Left renal cortex interstitium (tissue), 4 donors: ENCODE results near the gene PLEKHA4. TPM values are rescaled to one million over a fixed set of nuclear protein-coding genes. Genes with fewer than 3 reads are reported as not detected.
"Not testable (repeated sequence)": the region's sequence is repeated elsewhere in the genome, so short reads cannot be mapped to it uniquely, and the experiment has no call there.

ENCODE experiments used
- DNase-seq, 4 donors: peaks; one replicate each; pipeline ENCODE4 v3.0.0-alpha.2; 2013; ENCODE audit warnings: low read depth in 4 of 4, low spot score in 2 of 4, missing footprints in 1 of 4
- polyA plus RNA-seq, 4 donors: library from polyadenylated mRNA; unstranded; fragments of 120-200 nt; gene quantifications; one replicate each; pipeline ENCODE4 v1.2.1, GENCODE V29; 2013; ENCODE audit not compliant: insufficient read length in 4 of 4

The PLEKHA4 gene
- polyA plus RNA-seq, 4 donors, result 17.9 to 33.8 (median 27.1) TPM

GRCh38 chr19:48889496-48889895 lies 21.1 kb upstream of the PLEKHA4 start:
- DNase-seq, result not testable (repeated sequence)

- no peak for DNase-seq
These were observed 19.6 kb upstream of the PLEKHA4 start for GRCh38 chr19:48887861-48888612.

- DNase-seq, result no peak
These were observed 15.3 kb upstream of the PLEKHA4 start for GRCh38 chr19:48883726-48884125.

- no peak for DNase-seq
These were observed 13.6 kb upstream of the PLEKHA4 start for GRCh38 chr19:48881741-48882657.

GRCh38 chr19:48879696-48880095 lies 11.3 kb upstream of the PLEKHA4 start:
- not testable (repeated sequence) for DNase-seq

DNA sequence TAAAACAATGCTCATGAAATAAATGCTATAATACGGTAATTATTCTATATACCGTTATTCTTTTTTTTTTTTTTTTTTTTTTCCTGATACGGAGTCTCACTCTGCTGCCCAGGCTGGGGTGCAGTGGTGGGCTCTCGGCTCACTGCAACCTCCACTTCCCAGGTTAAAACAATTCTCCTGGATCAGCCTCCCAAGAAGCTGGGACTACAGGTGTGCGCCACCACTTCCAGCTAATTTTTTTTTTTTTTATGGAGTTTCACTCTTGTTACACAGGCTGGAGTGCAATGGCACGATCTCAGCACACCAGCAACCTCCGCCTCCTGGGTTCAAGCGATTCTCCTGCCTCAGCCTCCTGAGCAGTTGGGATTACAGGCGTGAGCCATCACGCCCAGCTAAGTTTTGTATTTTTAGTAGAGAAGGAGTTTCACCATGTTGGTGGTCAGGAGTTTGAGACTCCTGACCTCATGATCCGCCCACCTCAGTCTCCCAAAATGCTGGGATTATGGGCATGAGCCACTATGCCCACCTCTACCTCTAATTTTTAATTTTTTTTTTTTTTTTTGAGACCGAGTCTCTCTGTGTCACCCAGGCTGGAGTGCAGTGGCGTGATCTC lies 10.7 kb upstream of the PLEKHA4 start:
- DNase-seq, result no peak

DNA sequence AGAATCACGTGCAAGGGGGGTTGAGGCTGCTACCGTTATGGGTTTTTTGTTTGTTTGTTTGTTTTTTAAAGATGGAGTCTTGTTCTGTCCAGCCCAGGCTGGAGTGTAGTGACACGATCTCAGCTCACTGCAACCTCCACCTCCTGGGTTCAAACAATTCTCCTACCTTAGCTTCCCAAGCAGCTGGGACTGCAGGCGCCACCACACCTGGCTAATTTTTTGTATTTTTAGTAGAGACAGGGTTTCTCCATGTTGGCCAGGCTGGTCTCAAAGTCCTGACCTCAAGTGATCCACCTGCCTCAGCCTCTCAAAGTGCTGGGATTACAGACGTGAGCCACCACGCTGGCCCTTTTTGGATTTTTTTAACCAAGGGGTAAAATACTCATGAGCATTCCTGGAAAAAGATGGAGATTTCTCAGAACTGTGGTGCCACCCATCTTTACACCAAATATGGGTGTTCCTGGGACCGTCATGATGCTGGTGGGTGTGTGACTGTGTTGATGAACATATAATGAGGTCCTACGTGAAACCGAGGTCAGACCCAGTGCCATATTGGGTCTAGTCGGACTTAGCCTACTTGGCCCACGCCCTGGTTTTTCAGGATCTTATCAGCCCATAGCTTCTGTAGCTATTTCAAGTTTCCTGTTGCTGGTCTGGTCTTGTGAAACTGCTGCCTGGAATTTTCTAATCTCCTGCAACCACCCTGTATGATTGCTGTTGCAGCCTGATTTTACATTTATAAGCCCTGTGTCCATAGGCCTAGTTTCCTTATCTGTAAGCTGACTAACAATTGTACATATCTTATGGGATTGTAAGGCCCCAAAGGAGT lies 10.0 kb upstream of the PLEKHA4 start:
- DNase-seq, result no peak

DNA sequence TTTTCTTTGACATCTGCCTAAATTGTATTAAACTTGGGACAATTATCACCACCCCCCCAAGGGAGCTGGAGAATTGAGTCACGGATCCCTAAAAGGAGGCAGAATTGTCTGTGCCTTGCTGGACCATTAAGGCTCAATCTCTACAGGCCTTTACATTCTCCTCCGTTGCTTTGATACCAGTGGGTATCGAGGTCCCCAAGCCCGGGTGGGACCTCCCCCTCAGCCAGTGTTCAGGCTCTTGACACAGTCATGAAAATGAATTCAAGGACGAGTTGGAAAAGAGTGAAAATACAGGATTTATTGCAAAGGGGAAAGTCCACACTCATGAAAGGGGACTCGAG lies 9.4 kb upstream of the PLEKHA4 start:
- no peak for DNase-seq

DNA sequence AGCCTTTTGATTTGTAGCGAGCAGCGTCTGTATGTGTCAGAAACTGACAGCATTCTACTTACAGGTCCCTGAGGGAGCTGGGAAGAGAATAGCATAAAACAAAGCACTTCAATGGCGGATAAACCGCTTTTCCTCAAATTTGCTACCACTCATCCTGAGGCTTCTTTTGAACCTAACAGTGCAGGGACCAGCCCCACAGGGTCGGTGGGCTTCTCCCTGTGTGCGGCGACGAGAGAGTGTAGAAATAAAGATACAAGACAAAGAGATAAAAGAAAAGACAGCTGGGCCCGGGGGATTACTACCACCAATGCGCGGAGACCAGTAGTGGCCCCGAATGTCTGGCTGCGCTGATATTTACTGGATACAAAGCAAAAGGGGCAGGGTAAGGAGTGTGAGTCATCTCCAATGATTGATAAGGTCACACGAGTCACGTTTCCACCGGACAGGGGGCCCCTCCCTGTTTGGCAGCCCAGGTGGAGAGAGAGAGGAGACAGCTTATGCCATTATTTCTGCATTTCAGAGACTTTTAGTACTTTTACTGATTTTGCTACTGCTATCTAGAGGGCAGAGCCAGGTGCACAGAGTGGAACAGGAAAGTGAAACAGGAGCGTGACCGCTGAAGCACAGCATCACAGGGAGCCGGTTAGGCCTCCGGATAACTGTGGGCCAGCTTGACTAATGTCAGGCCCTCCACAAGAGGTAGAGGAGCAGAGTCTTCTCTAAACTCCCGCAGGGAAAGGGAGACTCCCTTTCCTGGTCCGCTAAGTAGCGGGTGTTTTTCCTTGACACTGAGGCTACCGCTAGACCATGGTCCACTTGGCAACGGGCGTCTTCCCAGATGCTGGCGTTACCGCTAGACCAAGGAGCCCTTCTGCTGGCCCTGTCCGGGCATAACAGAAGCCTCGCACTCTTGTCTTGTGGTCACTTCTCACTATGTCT lies 7.9 kb upstream of the PLEKHA4 start:
- not testable (repeated sequence) for DNase-seq

DNA sequence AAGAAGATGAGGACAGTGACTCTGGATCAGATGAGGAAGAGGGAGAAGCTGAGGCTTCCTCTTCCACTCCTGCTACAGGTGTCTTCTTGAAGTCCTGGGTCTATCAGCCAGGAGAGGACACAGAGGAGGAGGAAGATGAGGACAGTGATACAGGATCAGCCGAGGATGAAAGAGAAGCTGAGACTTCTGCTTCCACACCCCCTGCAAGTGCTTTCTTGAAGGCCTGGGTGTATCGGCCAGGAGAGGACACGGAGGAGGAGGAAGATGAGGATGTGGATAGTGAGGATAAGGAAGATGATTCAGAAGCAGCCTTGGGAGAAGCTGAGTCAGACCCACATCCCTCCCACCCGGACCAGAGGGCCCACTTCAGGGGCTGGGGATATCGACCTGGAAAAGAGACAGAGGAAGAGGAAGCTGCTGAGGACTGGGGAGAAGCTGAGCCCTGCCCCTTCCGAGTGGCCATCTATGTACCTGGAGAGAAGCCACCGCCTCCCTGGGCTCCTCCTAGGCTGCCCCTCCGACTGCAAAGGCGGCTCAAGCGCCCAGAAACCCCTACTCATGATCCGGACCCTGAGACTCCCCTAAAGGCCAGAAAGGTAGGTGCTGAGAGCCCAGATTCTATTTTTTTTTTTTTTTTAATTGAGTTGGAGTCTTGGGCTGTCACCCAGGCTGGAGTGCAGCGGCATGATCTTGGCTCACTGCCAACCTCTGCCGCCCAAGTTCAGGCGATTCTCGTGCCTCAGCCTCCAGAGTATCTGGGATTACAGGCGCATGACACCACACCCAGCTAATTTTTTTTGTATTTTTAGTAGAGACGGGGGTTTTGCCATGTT lies 6.1 kb upstream of the PLEKHA4 start:
- no peak for DNase-seq

DNA sequence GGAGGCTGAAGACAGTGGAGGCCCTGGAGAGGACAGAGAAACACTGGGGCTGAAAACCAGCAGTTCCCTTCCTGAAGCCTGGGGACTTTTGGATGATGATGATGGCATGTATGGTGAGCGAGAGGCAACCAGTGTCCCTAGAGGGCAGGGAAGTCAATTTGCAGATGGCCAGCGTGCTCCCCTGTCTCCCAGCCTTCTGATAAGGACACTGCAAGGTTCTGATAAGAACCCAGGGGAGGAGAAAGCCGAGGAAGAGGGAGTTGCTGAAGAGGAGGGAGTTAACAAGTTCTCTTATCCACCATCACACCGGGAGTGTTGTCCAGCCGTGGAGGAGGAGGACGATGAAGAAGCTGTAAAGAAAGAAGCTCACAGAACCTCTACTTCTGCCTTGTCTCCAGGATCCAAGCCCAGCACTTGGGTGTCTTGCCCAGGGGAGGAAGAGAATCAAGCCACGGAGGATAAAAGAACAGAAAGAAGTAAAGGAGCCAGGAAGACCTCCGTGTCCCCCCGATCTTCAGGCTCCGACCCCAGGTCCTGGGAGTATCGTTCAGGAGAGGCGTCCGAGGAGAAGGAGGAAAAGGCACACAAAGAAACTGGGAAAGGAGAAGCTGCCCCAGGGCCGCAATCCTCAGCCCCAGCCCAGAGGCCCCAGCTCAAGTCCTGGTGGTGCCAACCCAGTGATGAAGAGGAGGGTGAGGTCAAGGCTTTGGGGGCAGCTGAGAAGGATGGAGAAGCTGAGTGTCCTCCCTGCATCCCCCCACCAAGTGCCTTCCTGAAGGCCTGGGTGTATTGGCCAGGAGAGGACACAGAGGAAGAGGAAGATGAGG lies 5.3 kb upstream of the PLEKHA4 start:
- no peak for DNase-seq

DNA sequence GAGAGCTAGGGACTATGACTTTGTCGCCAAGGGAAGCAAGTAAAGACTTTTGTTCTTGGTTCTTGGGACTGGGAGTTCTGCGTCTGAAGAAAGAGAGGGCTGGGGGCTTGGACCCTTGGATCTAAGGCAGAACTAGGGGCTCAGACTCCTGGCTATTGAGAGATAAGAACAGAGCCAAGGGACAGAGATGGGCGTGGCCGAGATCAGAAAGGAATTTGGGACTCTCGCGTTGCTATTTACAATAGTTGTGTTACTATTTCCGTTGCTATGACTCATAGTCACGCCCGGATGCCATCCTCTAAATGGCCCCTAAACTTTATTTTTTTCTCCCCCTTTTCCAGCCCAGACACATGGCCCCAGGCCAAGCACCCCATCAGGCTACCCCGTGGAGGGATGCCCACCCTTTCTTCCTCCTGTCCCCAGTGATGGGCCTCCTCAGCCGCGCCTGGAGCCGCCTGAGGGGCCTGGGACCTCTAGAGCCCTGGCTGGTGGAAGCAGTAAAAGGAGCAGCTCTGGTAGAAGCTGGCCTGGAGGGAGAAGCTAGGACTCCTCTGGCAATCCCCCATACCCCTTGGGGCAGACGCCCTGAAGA lies 4.6 kb upstream of the PLEKHA4 start:
- DNase-seq, result peak; percentile 78 to 88 (median 80)

DNA sequence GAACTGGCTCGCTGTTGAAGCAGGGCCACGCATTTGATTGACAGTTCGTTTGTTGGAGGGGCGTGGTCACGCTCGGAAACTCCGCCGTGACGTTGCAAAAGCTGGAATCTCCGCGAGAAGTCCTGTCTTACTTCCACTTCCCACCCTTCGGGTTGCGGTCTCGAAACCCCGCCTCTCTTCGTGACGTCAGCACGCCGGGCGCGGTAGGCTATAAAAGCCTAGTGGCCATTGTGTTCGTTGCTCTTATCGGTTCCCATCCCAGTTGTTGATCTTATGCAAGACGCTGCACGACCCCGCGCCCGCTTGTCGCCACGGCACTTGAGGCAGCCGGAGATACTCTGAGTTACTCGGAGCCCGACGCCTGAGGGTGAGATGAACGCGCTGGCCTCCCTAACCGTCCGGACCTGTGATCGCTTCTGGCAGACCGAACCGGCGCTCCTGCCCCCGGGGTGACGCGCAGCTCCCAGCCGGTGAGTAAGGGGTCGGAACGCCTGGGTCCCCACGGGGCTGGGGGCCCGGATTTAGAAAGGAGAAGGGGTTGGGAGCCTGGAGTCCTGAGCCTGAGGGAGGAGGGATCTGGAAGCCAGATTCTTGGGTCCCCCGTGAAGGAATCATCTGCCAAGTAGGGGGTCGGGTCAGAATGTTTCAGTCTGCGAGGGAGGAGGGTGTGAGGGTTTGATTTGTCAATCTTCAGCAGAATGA lies 3.9 kb upstream of the PLEKHA4 start, which contains the start of gene PPP1R15A:
TSS of gene PPP1R15A (plus strand) at position 240 of the 702 bp plus-strand sequence. CDS start 813 bp downstream, outside the sequence.
- peak; percentile 95 to 98 (median 98) for DNase-seq

- not testable (repeated sequence) for DNase-seq
These were observed 3.2 kb upstream of the PLEKHA4 start for GRCh38 chr19:48871471-48872181.

DNA sequence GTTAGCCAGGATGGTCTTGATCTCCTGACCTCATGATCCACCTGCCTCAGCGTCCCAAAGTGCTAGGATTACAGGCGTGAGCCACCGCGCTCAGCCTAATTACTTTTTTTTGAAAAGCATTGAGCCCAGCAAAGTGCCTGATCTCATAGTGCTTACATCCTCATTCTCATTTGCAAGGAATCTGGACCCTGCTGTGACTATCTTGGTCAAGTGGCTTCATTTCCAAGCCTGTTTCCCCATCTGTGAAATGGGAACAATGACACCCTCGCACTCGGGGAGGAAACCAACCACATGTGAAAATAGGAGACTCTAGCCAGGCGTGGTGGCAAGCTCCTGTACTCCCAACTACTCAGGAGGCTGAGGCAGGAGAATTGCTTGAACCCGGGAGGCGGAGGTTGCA lies 1.6 kb upstream of the PLEKHA4 start:
- no peak for DNase-seq

DNA sequence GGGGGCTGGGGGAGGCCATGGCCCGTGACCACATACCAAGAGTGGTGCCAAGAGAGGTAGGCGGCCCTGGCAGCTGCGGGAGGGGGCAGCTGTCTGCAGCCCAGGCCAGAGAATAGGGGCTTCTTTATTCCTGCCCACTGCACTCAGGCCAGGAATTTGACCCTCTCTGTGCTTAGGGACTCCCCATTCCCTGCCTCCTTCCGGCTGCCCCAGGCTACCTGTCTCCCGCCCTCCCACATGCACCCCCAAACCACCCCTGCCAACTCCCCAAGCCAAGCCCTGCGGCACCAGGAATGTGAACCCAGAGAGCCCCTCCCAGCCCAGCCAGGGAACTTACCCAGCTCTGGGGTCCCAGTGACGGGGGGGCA lies 687 bp downstream of the PLEKHA4 start:
- no peak for DNase-seq
